Measurements from ENCODE around the gene ACTN4.

The ACTN4 gene

DNA sequence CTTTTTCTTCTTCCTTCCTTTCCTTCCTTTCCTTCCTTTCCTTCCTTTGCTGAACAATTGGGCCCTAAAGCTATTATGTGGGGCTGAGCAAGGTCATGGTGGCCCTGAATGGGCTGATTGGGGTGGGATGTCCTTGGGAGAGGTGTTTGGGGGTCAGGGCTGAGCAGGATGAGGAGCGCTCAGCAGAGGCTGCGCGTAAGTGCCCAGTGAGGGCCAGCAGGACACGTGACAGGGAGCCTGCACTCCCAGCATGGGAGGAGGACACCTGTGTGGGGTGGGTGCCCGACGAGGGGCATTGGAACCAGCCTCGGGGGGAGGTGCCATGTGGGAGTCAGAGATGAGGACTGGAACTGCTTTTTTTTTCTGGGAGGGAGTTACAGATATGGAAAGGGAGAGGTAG is 131.3 kb downstream of the ACTN4 start:
- no peak for DNase-seq (ENCODE audit: low read depth, low spot score)
- no peak overlapping the region for H3K27ac ChIP-seq

DNA sequence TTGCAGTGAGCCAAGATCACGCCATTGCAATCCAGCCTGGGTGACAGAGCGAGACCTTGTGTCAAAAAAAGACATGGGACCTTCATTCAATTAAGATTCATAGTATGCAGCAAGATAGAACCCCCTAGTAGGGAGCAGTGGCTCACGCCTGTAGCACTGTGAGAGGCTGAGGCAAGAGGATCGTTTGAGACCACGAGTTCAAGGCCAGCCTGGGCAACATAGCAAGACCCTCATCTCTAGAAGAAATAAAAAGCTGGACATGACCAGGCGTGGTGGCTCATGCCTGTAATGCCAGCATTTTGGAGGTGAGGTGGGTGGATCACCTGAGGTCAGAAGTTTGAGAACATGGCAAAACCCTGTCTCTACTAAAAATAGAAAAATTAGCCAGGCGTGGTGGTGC is 133.0 kb downstream of the ACTN4 start:
- no peak for DNase-seq (ENCODE audit: low read depth, low spot score)
- H3K27ac ChIP-seq: no peak overlapping the region

DNA sequence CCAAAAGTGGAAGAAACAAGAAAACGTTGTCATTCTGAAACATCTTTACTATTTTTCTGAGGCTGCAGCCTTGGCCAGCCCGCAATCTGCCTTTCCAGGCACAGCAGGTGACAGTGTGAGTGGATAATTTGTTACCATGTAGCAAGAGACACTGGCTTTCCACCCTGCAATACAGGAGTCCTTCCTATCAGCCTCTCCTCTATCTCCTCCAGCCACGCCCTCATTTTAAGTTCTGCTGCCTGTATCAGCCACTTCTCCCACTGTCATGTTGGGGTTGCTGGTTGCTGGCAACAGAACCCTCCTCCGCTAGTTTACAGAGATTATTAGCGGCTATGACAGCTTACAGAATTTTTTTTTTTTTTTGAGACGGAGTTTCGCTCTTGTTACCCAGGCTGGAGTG is 133.6 kb downstream of the ACTN4 start:
- no peak for DNase-seq (ENCODE audit: low read depth, low spot score)

More for the DNA sequence above, 133.6 kb downstream of the ACTN4 start:
- no peak overlapping the region for H3K27ac ChIP-seq

Data from epithelial cell of prostate (primary cell).